HEK293 (cell line): Measurements from ENCODE around the gene PPP2R2D.

Source experiments
- FEZF1 ChIP-seq: fragments of 450-650 bp; formaldehyde crosslinking; IDR thresholded peaks from 2 replicates; pipeline ENCODE4 v1.5.1; 2016; ENCODE audit warnings: missing biosample characterization, missing genetic modification characterization
- KLF16 ChIP-seq: fragments of 450-650 bp; formaldehyde crosslinking; IDR thresholded peaks from 2 replicates; pipeline ENCODE4 v1.5.1; 2017; ENCODE audit warnings: missing biosample characterization, missing genetic modification characterization
- KLF8 ChIP-seq: fragments of 450-650 bp; formaldehyde crosslinking; IDR thresholded peaks from 2 replicates; pipeline ENCODE4 v1.5.1; 2016; ENCODE audit warnings: missing biosample characterization, missing genetic modification characterization
- MYNN ChIP-seq: fragments of 450-650 bp; formaldehyde crosslinking; IDR thresholded peaks from 2 replicates; pipeline ENCODE4 v1.5.1; 2016; ENCODE audit warnings: missing biosample characterization, missing genetic modification characterization, borderline replicate concordance
- MZF1 ChIP-seq: fragments of 450-650 bp; formaldehyde crosslinking; IDR thresholded peaks from 2 replicates; pipeline ENCODE4 v1.5.1; 2017; ENCODE audit warnings: missing biosample characterization, missing genetic modification characterization, borderline replicate concordance
- OSR2 ChIP-seq: fragments of 450-650 bp; formaldehyde crosslinking; IDR thresholded peaks from 2 replicates; pipeline ENCODE4 v1.5.1; 2016; ENCODE audit warnings: missing biosample characterization, missing genetic modification characterization
- SALL2 ChIP-seq: fragments of 450-650 bp; formaldehyde crosslinking; IDR thresholded peaks from 2 replicates; pipeline ENCODE4 v1.5.0; 2017; ENCODE audit warnings: missing biosample characterization, mild to moderate bottlenecking, missing genetic modification characterization, borderline replicate concordance
- SCRT1 ChIP-seq: fragments of 450-650 bp; formaldehyde crosslinking; IDR thresholded peaks from 2 replicates; pipeline ENCODE4 v1.5.1; 2016; ENCODE audit warnings: missing biosample characterization, missing genetic modification characterization, borderline replicate concordance
- SP7 ChIP-seq: fragments of 450-650 bp; formaldehyde crosslinking; IDR thresholded peaks from 2 replicates; pipeline ENCODE4 v1.5.1; 2016; ENCODE audit warnings: missing biosample characterization, missing genetic modification characterization
- ZBTB21 ChIP-seq: fragments of 450-650 bp; formaldehyde crosslinking; IDR thresholded peaks from 2 replicates; pipeline ENCODE4 v1.5.1; 2017; ENCODE audit warnings: missing biosample characterization, missing genetic modification characterization
- ZFP37 ChIP-seq: fragments of 450-650 bp; formaldehyde crosslinking; IDR thresholded peaks from 2 replicates; pipeline ENCODE4 v1.5.1; 2016; ENCODE audit warnings: missing biosample characterization, missing genetic modification characterization
- ZFP41 ChIP-seq: fragments of 450-650 bp; formaldehyde crosslinking; IDR thresholded peaks from 2 replicates; pipeline ENCODE4 v1.5.1; 2016; ENCODE audit warnings: missing biosample characterization, missing genetic modification characterization, borderline replicate concordance
- ZNF16 ChIP-seq: fragments of 450-650 bp; formaldehyde crosslinking; IDR thresholded peaks from 2 replicates; pipeline ENCODE4 v1.5.1; 2016; ENCODE audit warnings: low read depth, missing biosample characterization, missing genetic modification characterization
- ZNF169 ChIP-seq: fragments of 450-650 bp; formaldehyde crosslinking; IDR thresholded peaks from 2 replicates; pipeline ENCODE4 v1.5.1; 2016; ENCODE audit warnings: missing biosample characterization, missing genetic modification characterization
- ZNF214 ChIP-seq: fragments of 450-650 bp; formaldehyde crosslinking; IDR thresholded peaks from 2 replicates; pipeline ENCODE4 v1.5.1; 2017; ENCODE audit warnings: missing biosample characterization, mild to moderate bottlenecking, missing genetic modification characterization, borderline replicate concordance
- ZNF239 ChIP-seq: fragments of 450-650 bp; formaldehyde crosslinking; IDR thresholded peaks from 2 replicates; pipeline ENCODE4 v1.5.1; 2016; ENCODE audit warnings: missing biosample characterization, missing genetic modification characterization
- ZNF248 ChIP-seq: fragments of 450-650 bp; formaldehyde crosslinking; IDR thresholded peaks from 2 replicates; pipeline ENCODE4 v1.5.1; 2017; ENCODE audit warnings: missing biosample characterization, missing genetic modification characterization
- ZNF292 ChIP-seq: fragments of 450-650 bp; formaldehyde crosslinking; IDR thresholded peaks from 2 replicates; pipeline ENCODE4 v1.5.1; 2016; ENCODE audit warnings: low read depth, missing biosample characterization, missing genetic modification characterization, borderline replicate concordance
- ZNF311 ChIP-seq: fragments of 450-650 bp; formaldehyde crosslinking; IDR thresholded peaks from 2 replicates; pipeline ENCODE4 v1.5.1; 2017; ENCODE audit warnings: missing biosample characterization, missing genetic modification characterization, borderline replicate concordance
- ZNF341 ChIP-seq: fragments of 450-650 bp; formaldehyde crosslinking; IDR thresholded peaks from 2 replicates; pipeline ENCODE4; 2016; ENCODE audit warnings: low read depth, missing biosample characterization, missing genetic modification characterization
- ZNF423 ChIP-seq: fragments of 450-650 bp; formaldehyde crosslinking; IDR thresholded peaks from 2 replicates; pipeline ENCODE4 v1.5.1; 2016; ENCODE audit warnings: missing biosample characterization, missing genetic modification characterization
- ZNF426 ChIP-seq: fragments of 450-650 bp; formaldehyde crosslinking; IDR thresholded peaks from 2 replicates; pipeline ENCODE4 v1.5.1; 2017; ENCODE audit warnings: missing biosample characterization, missing genetic modification characterization, mild to moderate bottlenecking, inconsistent platforms, moderate library complexity
- ZNF596 ChIP-seq: fragments of 450-650 bp; IDR thresholded peaks from 2 replicates; pipeline ENCODE4 v1.5.0; 2018; ENCODE audit warnings: missing biosample characterization, mild to moderate bottlenecking, missing genetic modification characterization, moderate library complexity
- ZNF610 ChIP-seq: fragments of 450-650 bp; formaldehyde crosslinking; IDR thresholded peaks from 2 replicates; pipeline ENCODE4 v1.5.1; 2016; ENCODE audit warnings: missing biosample characterization, missing genetic modification characterization, borderline replicate concordance
- ZNF654 ChIP-seq: fragments of 450-650 bp; formaldehyde crosslinking; IDR thresholded peaks from 2 replicates; pipeline ENCODE4 v1.5.1; 2016; ENCODE audit warnings: low read depth, missing biosample characterization, missing genetic modification characterization
- ZNF670 ChIP-seq: fragments of 450-650 bp; formaldehyde crosslinking; IDR thresholded peaks from 2 replicates; pipeline ENCODE4 v1.5.1; 2016; ENCODE audit warnings: missing biosample characterization, missing genetic modification characterization, low read depth
- ZNF777 ChIP-seq: fragments of 450-650 bp; formaldehyde crosslinking; IDR thresholded peaks from 2 replicates; pipeline ENCODE4 v1.5.1; 2017; ENCODE audit warnings: missing biosample characterization, missing genetic modification characterization, borderline replicate concordance
- TF ChIP-seq, protein P1 (sequence below): fragments of 450-650 bp; formaldehyde crosslinking; IDR thresholded peaks from 2 replicates; pipeline ENCODE4 v1.5.1; 2017; ENCODE audit warnings: missing biosample characterization, mild to moderate bottlenecking, missing genetic modification characterization, moderate library complexity
- TF ChIP-seq, protein P2 (sequence below): fragments of 450-650 bp; formaldehyde crosslinking; IDR thresholded peaks from 2 replicates; pipeline ENCODE4 v1.5.1; 2016; ENCODE audit warnings: missing biosample characterization, missing genetic modification characterization, borderline replicate concordance
- TF ChIP-seq, protein P3 (sequence below): fragments of 450-650 bp; formaldehyde crosslinking; IDR thresholded peaks from 2 replicates; pipeline ENCODE4 v1.5.1; 2016; ENCODE audit warnings: missing biosample characterization, missing genetic modification characterization
- TF ChIP-seq, protein P4 (sequence below): fragments of 450-650 bp; IDR thresholded peaks from 2 replicates; pipeline ENCODE4 v1.5.1; 2018; ENCODE audit warnings: missing biosample characterization, missing genetic modification characterization

PPP2R2D gene

DNA sequence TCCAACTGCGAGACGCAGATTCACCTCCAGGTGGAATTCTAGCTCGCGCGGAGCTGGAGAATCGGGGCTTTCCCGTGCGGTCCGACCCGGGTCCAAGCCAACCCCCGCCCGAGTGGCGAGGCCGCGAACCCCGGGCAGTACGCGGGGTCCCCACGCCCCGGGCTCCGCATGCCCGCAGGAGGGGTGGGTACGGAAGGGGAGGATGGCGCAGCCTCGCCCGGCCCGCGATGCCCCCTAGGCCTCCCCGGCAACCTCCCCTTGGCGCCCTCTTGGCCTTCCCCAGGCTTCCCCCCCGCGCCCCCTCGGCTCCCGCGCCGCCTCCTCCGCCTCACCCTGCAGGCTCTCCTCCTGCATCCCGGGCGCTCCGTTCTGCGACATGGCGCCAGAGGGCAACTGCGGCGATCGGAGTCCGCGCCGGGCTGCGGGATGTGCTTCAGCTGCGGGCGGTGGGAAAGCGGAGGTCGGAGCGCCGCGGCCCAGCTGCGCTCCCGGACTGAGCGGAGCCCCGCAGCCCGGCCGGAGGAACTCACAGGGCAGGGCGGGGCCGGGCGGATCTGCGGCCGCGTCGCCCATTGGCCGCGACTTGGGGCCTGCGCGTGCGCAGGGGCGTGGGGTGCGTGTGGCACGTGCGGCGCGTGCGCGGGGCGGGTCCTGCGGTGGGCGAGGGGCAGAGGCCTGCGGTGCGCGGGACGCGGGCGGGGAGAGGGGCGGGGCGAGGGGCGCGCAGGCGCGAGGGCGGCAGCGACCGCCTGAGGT lies 80.8 kb downstream of the PPP2R2D start, which contains the start of gene BNIP3 (continued):
- TF ChIP-seq, protein P1, sequence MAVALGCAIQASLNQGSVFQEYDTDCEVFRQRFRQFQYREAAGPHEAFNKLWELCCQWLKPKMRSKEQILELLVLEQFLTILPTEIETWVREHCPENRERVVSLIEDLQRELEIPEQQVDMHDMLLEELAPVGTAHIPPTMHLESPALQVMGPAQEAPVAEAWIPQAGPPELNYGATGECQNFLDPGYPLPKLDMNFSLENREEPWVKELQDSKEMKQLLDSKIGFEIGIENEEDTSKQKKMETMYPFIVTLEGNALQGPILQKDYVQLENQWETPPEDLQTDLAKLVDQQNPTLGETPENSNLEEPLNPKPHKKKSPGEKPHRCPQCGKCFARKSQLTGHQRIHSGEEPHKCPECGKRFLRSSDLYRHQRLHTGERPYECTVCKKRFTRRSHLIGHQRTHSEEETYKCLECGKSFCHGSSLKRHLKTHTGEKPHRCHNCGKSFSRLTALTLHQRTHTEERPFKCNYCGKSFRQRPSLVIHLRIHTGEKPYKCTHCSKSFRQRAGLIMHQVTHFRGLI (tag by site-specific recombination), result no peak
- TF ChIP-seq ZNF777 (no peak), FEZF1 (tag by site-specific recombination) (no peak), SCRT1 (tag by site-specific recombination) (no peak), ZNF292 (tag by site-specific recombination) (no peak), MZF1 (tag by site-specific recombination) (no peak), ZNF169 (tag by site-specific recombination) (no peak), ZNF239 (tag by site-specific recombination) (no peak), SP7 (no peak; the same call in 1 of the 2 replicates), ZNF16 (tag by site-specific recombination) (no peak), ZNF311 (tag by site-specific recombination) (no peak), ZNF670 (no peak), ZNF248 (tag by site-specific recombination) (no peak), ZBTB21 (tag by site-specific recombination) (no peak), KLF16 (tag by site-specific recombination) (no peak; the same call in 1 of the 2 replicates), MYNN (tag by site-specific recombination) (no peak), ZNF341 (tag by site-specific recombination) (no peak), OSR2 (tag by site-specific recombination) (no peak), ZNF214 (no peak), ZNF426 (tag by site-specific recombination) (no peak), KLF8 (peak; percentile 39; the same call in 1 of the 2 replicates), ZNF596 (no peak), ZFP37 (tag by site-specific recombination) (no peak), SALL2 (tag by site-specific recombination) (no peak), ZFP41 (tag by site-specific recombination) (no peak), ZNF423 (no peak), ZNF654 (tag by site-specific recombination) (no peak), ZNF610 (tag by site-specific recombination) (no peak)
- TF ChIP-seq, protein P2, sequence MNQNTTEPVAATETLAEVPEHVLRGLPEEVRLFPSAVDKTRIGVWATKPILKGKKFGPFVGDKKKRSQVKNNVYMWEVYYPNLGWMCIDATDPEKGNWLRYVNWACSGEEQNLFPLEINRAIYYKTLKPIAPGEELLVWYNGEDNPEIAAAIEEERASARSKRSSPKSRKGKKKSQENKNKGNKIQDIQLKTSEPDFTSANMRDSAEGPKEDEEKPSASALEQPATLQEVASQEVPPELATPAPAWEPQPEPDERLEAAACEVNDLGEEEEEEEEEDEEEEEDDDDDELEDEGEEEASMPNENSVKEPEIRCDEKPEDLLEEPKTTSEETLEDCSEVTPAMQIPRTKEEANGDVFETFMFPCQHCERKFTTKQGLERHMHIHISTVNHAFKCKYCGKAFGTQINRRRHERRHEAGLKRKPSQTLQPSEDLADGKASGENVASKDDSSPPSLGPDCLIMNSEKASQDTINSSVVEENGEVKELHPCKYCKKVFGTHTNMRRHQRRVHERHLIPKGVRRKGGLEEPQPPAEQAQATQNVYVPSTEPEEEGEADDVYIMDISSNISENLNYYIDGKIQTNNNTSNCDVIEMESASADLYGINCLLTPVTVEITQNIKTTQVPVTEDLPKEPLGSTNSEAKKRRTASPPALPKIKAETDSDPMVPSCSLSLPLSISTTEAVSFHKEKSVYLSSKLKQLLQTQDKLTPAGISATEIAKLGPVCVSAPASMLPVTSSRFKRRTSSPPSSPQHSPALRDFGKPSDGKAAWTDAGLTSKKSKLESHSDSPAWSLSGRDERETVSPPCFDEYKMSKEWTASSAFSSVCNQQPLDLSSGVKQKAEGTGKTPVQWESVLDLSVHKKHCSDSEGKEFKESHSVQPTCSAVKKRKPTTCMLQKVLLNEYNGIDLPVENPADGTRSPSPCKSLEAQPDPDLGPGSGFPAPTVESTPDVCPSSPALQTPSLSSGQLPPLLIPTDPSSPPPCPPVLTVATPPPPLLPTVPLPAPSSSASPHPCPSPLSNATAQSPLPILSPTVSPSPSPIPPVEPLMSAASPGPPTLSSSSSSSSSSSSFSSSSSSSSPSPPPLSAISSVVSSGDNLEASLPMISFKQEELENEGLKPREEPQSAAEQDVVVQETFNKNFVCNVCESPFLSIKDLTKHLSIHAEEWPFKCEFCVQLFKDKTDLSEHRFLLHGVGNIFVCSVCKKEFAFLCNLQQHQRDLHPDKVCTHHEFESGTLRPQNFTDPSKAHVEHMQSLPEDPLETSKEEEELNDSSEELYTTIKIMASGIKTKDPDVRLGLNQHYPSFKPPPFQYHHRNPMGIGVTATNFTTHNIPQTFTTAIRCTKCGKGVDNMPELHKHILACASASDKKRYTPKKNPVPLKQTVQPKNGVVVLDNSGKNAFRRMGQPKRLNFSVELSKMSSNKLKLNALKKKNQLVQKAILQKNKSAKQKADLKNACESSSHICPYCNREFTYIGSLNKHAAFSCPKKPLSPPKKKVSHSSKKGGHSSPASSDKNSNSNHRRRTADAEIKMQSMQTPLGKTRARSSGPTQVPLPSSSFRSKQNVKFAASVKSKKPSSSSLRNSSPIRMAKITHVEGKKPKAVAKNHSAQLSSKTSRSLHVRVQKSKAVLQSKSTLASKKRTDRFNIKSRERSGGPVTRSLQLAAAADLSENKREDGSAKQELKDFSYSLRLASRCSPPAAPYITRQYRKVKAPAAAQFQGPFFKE (tag by site-specific recombination), result no peak
- TF ChIP-seq, protein P3, sequence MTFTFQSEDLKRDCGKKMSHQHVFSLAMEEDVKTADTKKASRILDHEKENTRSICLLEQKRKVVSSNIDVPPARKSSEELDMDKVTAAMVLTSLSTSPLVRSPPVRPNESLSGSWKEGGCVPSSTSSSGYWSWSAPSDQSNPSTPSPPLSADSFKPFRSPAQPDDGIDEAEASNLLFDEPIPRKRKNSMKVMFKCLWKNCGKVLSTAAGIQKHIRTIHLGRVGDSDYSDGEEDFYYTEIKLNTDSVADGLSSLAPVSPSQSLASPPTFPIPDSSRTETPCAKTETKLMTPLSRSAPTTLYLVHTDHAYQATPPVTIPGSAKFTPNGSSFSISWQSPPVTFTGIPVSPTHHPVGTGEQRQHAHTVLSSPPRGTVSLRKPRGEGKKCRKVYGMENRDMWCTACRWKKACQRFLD, result no peak
- TF ChIP-seq, protein P4, sequence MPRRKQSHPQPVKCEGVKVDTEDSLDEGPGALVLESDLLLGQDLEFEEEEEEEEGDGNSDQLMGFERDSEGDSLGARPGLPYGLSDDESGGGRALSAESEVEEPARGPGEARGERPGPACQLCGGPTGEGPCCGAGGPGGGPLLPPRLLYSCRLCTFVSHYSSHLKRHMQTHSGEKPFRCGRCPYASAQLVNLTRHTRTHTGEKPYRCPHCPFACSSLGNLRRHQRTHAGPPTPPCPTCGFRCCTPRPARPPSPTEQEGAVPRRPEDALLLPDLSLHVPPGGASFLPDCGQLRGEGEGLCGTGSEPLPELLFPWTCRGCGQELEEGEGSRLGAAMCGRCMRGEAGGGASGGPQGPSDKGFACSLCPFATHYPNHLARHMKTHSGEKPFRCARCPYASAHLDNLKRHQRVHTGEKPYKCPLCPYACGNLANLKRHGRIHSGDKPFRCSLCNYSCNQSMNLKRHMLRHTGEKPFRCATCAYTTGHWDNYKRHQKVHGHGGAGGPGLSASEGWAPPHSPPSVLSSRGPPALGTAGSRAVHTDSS (tag by site-specific recombination), result no peak
